DOHH2 (cell line): ENCODE data around the gene HEG1.

Experiments used
- H3F3A ChIP-seq: fragments of 200-600 bp; sonication (generic), shearing (Covaris generic); 2 replicates; pipeline ENCODE4 v1.6.0; 2016; ENCODE audit warnings: antibody characterized with exemption, mild to moderate bottlenecking; ENCODE audit not compliant: control insufficient read depth, insufficient read depth
- H3K27ac ChIP-seq: fragments of 200-600 bp; sonication (generic); 2 replicates; pipeline ENCODE4 v1.5.1; 2014; ENCODE audit warnings: low read depth, mild to moderate bottlenecking, low read length, moderate library complexity
- H3K27me3 ChIP-seq: fragments of 200-600 bp; sonication (generic); 2 replicates; pipeline ENCODE4 v1.6.1; 2014; ENCODE audit warnings: mild to moderate bottlenecking, low read length, mixed read lengths; ENCODE audit not compliant: control insufficient read depth
- H3K36me3 ChIP-seq: fragments of 200-600 bp; sonication (generic); 2 replicates; pipeline ENCODE4 v1.6.1; 2014; ENCODE audit warnings: mild to moderate bottlenecking, low read length, moderate library complexity, mixed read lengths; ENCODE audit not compliant: control insufficient read depth
- H3K4me1 ChIP-seq: fragments of 200-600 bp; sonication (generic); 2 replicates; pipeline ENCODE4 v1.6.1; 2014; ENCODE audit warnings: mild to moderate bottlenecking, low read length, mixed read lengths; ENCODE audit not compliant: control insufficient read depth
- H3K4me2 ChIP-seq: fragments of 200-600 bp; sonication (generic); 2 replicates; pipeline ENCODE4 v1.6.0; 2014; ENCODE audit warnings: mild to moderate bottlenecking, low read length, moderate library complexity
- H3K4me3 ChIP-seq: fragments of 200-600 bp; sonication (generic); 2 replicates; pipeline ENCODE4 v1.5.1; 2014; ENCODE audit warnings: mild to moderate bottlenecking, low read length, mixed read lengths
- H3K79me2 ChIP-seq: fragments of 200-600 bp; sonication (generic); 2 replicates; pipeline ENCODE4 v1.6.1; 2014; ENCODE audit warnings: mild to moderate bottlenecking, low read length, mixed read lengths; ENCODE audit not compliant: control insufficient read depth
- H3K9me2 ChIP-seq: fragments of 200-600 bp; sonication (generic); replicated peaks from 2 replicates; pipeline ENCODE4 v1.6.1; 2014; ENCODE audit warnings: mild to moderate bottlenecking, low read length, mixed read lengths; ENCODE audit not compliant: control insufficient read depth
- H3K9me3 ChIP-seq: fragments of 200-600 bp; sonication (generic); 2 replicates; pipeline ENCODE4 v1.6.1; 2014; ENCODE audit warnings: antibody characterized with exemption, low read length, mixed read lengths; ENCODE audit not compliant: control insufficient read depth, insufficient read depth
- H4K20me1 ChIP-seq: fragments of 200-600 bp; sonication (generic); 2 replicates; pipeline ENCODE4 v1.6.0; 2014; ENCODE audit warnings: low read depth, mild to moderate bottlenecking, antibody characterized with exemption, low read length, moderate library complexity; ENCODE audit not compliant: control insufficient read depth, insufficient read depth
- CTCF ChIP-seq: fragments of 200-600 bp; sonication (generic); IDR thresholded peaks from one replicate; pipeline ENCODE4 v1.5.1; 2014; ENCODE audit warnings: antibody characterized with exemption, mild to moderate bottlenecking, low read depth, low read length; ENCODE audit not compliant: poor library complexity, severe bottlenecking
- EZH2phosphoT487 ChIP-seq: fragments of 200-600 bp; sonication (generic); IDR thresholded peaks from 2 replicates; pipeline ENCODE4 v1.6.1; 2017; ENCODE audit warnings: borderline replicate concordance, mild to moderate bottlenecking, antibody characterized with exemption, low read length, moderate library complexity, mixed read lengths

Gene HEG1

GRCh38 chr3:124927574-124928045 lies 128.2 kb downstream of the HEG1 start:
- Histone ChIP-seq H3K27ac (no peak overlapping the region), H3K27me3 (0 out of 2 replicates have a peak, but pooled peaks cover 6% of the 10 kb centered on the region), H3K4me3 (no peak overlapping the region), H3K4me1 (no peaks in the 10 kb centered on the region), H3K9me3 (no peaks in the 10 kb centered on the region), H3K79me2 (no peaks in the 10 kb centered on the region), H4K20me1 (no peaks in the 10 kb centered on the region), H3K4me2 (no peak overlapping the region), H3K36me3 (no peaks in the 10 kb centered on the region), H3F3A (no peaks in the 10 kb centered on the region), H3K9me2 (no peaks in the 10 kb centered on the region)
- TF ChIP-seq EZH2phosphoT487, result no peak
- TF ChIP-seq CTCF, result no peak

- no peaks in the 10 kb centered on the region for H3K79me2 ChIP-seq
- H3K9me2 ChIP-seq, result no peaks in the 10 kb centered on the region
- H3K4me2 ChIP-seq, result no peak overlapping the region
- no peaks in the 10 kb centered on the region for H3K4me1 ChIP-seq
- H3K4me3 ChIP-seq, result no peak overlapping the region
- H4K20me1 ChIP-seq, result no peaks in the 10 kb centered on the region
- 0 out of 2 replicates have a peak, but pooled peaks cover 6% of the 10 kb centered on the region for H3K27me3 ChIP-seq
- no peaks in the 10 kb centered on the region for H3K9me3 ChIP-seq
- no peaks in the 10 kb centered on the region for H3K36me3 ChIP-seq
- H3F3A ChIP-seq, result no peaks in the 10 kb centered on the region
- H3K27ac ChIP-seq, result no peak overlapping the region
- TF ChIP-seq CTCF (no peak), EZH2phosphoT487 (no peak)
Observed at GRCh38 chr3:124926426-124927101, 129.2 kb downstream of the HEG1 start.

GRCh38 chr3:124924741-124925140 lies 131.1 kb downstream of the HEG1 start:
- H3K79me2 ChIP-seq, result no peaks in the 10 kb centered on the region
- no peak overlapping the region for H3K4me2 ChIP-seq
- H3K9me2 ChIP-seq, result no peaks in the 10 kb centered on the region
- H3K9me3 ChIP-seq, result no peaks in the 10 kb centered on the region
- no peaks in the 10 kb centered on the region for H3K4me1 ChIP-seq
- H3K4me3 ChIP-seq, result no peak overlapping the region
- TF ChIP-seq CTCF (no peak), EZH2phosphoT487 (no peak)
- no peaks in the 10 kb centered on the region for H4K20me1 ChIP-seq
- H3K27me3 ChIP-seq, result 0 out of 2 replicates have a peak, but pooled peaks cover 8% of the 10 kb centered on the region
- no peak overlapping the region for H3K27ac ChIP-seq
- H3K36me3 ChIP-seq, result no peaks in the 10 kb centered on the region
- H3F3A ChIP-seq, result no peaks in the 10 kb centered on the region
